Islet precursor cell (in vitro differentiated cells): ENCODE measurements around the gene BTBD9.

Experiments
- DNase-seq: peaks from one replicate; pipeline ENCODE4 v3.0.0-alpha.2; 2018

Gene BTBD9

GRCh38 chr6:38552121-38552520 lies 87.6 kb downstream of the BTBD9 start:
- DNase-seq, result no peak

GRCh38 chr6:38549795-38550194 lies 89.9 kb downstream of the BTBD9 start:
- no peak for DNase-seq

GRCh38 chr6:38549180-38549579 lies 90.5 kb downstream of the BTBD9 start:
- no peak for DNase-seq

GRCh38 chr6:38543022-38543421 lies 96.7 kb downstream of the BTBD9 start:
- DNase-seq, result no peak

- no peak for DNase-seq
Observed at GRCh38 chr6:38542031-38542430, 97.7 kb downstream of the BTBD9 start.

GRCh38 chr6:38533064-38533463 lies 106.7 kb downstream of the BTBD9 start:
- DNase-seq, result no peak

- no peak for DNase-seq
Observed at GRCh38 chr6:38531134-38531533, 108.6 kb downstream of the BTBD9 start.

GRCh38 chr6:38528196-38528965 lies 111.3 kb downstream of the BTBD9 start:
- no peak for DNase-seq

GRCh38 chr6:38527371-38527770 lies 112.4 kb downstream of the BTBD9 start:
- DNase-seq, result no peak

- no peak for DNase-seq
Observed at GRCh38 chr6:38525888-38526287, 113.8 kb downstream of the BTBD9 start.

GRCh38 chr6:38524436-38525145 lies 115.1 kb downstream of the BTBD9 start:
- no peak for DNase-seq

GRCh38 chr6:38522322-38522721 lies 117.4 kb downstream of the BTBD9 start:
- DNase-seq, result no peak

- DNase-seq, result no peak
Observed at GRCh38 chr6:38518511-38519304, 121.0 kb downstream of the BTBD9 start.

GRCh38 chr6:38517005-38517404 lies 122.7 kb downstream of the BTBD9 start:
- no peak for DNase-seq

- no peak for DNase-seq
Observed at GRCh38 chr6:38514399-38514798, 125.3 kb downstream of the BTBD9 start.

- no peak for DNase-seq
Observed at GRCh38 chr6:38512211-38512610, 127.5 kb downstream of the BTBD9 start.

GRCh38 chr6:38510205-38510604 lies 129.5 kb downstream of the BTBD9 start:
- no peak for DNase-seq

GRCh38 chr6:38509713-38510112 lies 130.0 kb downstream of the BTBD9 start:
- DNase-seq, result no peak

GRCh38 chr6:38508894-38509293 lies 130.8 kb downstream of the BTBD9 start:
- no peak for DNase-seq

- DNase-seq, result no peak
Observed at GRCh38 chr6:38508286-38508685, 131.4 kb downstream of the BTBD9 start.

GRCh38 chr6:38507173-38507572 lies 132.6 kb downstream of the BTBD9 start:
- no peak for DNase-seq

GRCh38 chr6:38505826-38506225 lies 133.9 kb downstream of the BTBD9 start:
- DNase-seq, result no peak

- DNase-seq, result no peak
Observed at GRCh38 chr6:38504996-38505395, 134.7 kb downstream of the BTBD9 start.
